GM19452 (cell line): ENCODE measurements around the gene DAD1.
"Not testable (repeated sequence)": the region's sequence is repeated elsewhere in the genome, so short reads cannot be mapped to it uniquely, and the experiment has no call there.

ENCODE experiments used
- ATAC-seq: cut with Tn5 transposase; IDR thresholded peaks from one replicate; pipeline ENCODE4 v1.9.1; 2021; ENCODE audit not compliant: unreplicated experiment

DAD1 gene

GRCh38 chr14:22599349-22599748, 10.3 kb upstream of the DAD1 start:
- ATAC-seq: no peak

GRCh38 chr14:22598896-22599244, 9.8 kb upstream of the DAD1 start:
- no peak for ATAC-seq

GRCh38 chr14:22598099-22598895, 9.3 kb upstream of the DAD1 start, which contains the start of gene ABHD4:
TSS of gene ABHD4 (plus strand) at chr14:22598300. CDS start at chr14:22598307, 7 bp downstream.
- no peak for ATAC-seq

- no peak for ATAC-seq
These were observed 8.7 kb upstream of the DAD1 start for GRCh38 chr14:22597771-22598098.

- ATAC-seq: no peak
These were observed 8.2 kb upstream of the DAD1 start for GRCh38 chr14:22597265-22597664.

- ATAC-seq: no peak
These were observed 7.4 kb upstream of the DAD1 start for GRCh38 chr14:22596354-22596879.

GRCh38 chr14:22594156-22594716, 5.2 kb upstream of the DAD1 start:
- ATAC-seq: no peak

GRCh38 chr14:22593601-22594000, 4.6 kb upstream of the DAD1 start:
- no peak for ATAC-seq

- no peak for ATAC-seq
These were observed 4.2 kb upstream of the DAD1 start for GRCh38 chr14:22593189-22593588.

- no peak for ATAC-seq
These were observed 413 bp downstream of the DAD1 start for GRCh38 chr14:22588526-22589095.

- ATAC-seq: not testable (repeated sequence)
These were observed 1.2 kb downstream of the DAD1 start for GRCh38 chr14:22587677-22588422.

- no peak for ATAC-seq
These were observed 1.8 kb downstream of the DAD1 start for GRCh38 chr14:22587247-22587646.

GRCh38 chr14:22583994-22584393, 5.0 kb downstream of the DAD1 start:
- ATAC-seq: no peak

- ATAC-seq: no peak
These were observed 8.4 kb downstream of the DAD1 start for GRCh38 chr14:22580625-22581024.

- no peak for ATAC-seq
These were observed 9.1 kb downstream of the DAD1 start for GRCh38 chr14:22579881-22580280.

GRCh38 chr14:22579236-22579635, 9.8 kb downstream of the DAD1 start:
- no peak for ATAC-seq

GRCh38 chr14:22577334-22577908, 11.6 kb downstream of the DAD1 start:
- no peak for ATAC-seq

- ATAC-seq: no peak
These were observed 15.2 kb downstream of the DAD1 start for GRCh38 chr14:22573804-22574203.

GRCh38 chr14:22572562-22573058, 16.4 kb downstream of the DAD1 start:
- ATAC-seq: no peak

- peak; percentile 52 for ATAC-seq
These were observed 18.7 kb downstream of the DAD1 start for GRCh38 chr14:22570132-22570949.
